Skin epidermis (tissue), 12 donors: Measurements from ENCODE around the gene USP6NL.
A peak's percentile ranks its signal among the peaks of the same experiment; 100 is the strongest.
"Not testable (repeated sequence)": the region's sequence is repeated elsewhere in the genome, so short reads cannot be mapped to it uniquely, and the experiment has no call there.

ENCODE experiments used
- H3K27ac ChIP-seq, 21 experiments: fragments of 200-600 bp; sonication (generic) in 11 of 21; one replicate each; pipeline ENCODE4 v1.5.0; 2020; ENCODE audit warnings: mild to moderate bottlenecking in 3 of 21, inconsistent platforms in 2 of 21, moderate library complexity in 2 of 21
- H3K4me3 ChIP-seq, 7 experiments: fragments of 200-600 bp; sonication (generic) in 2 of 7; one replicate each; pipeline ENCODE4 v1.5.0; 2020; ENCODE audit warnings: inconsistent platforms in 2 of 7, mild to moderate bottlenecking in 2 of 7, moderate library complexity in 1 of 7

The USP6NL gene

GRCh38 chr10:11611248-11612020 is at the start of gene USP6NL:
Gene USP6NL (minus strand): TSS chr10:11611650. CDS start chr10:11597634, 14,016 bp downstream.
- Histone ChIP-seq H3K4me3 (peak within 1 kb of the TSS; percentile 79 to 96 (median 91)), H3K27ac (peak within 1 kb of the TSS; percentile 75 to 97 (median 90))

DNA sequence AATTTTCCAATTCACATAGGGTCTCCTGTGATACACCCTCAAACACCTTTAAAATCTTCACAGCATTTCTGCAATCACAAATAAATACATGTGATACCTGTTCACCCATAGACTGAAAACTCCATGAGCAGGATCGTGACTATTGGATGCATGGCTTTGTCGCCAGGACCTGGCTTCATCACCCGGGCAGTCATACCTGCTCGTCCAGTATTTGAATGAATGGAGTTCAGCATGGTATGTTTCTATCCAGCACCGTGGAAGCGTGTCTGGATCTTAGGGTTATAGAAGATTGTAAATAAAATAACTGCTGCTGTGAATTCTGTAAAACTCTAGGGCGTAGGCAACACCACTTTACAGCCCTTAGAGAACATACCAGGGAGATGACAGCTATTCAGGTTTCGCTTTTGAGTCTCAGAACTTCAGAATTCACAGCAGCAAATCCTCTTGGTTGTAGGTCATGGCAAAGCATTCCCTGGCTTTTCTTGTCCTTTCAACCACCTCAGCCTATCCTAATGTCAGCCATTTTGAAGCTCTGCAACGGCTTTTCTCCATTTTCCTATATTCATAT is 47.4 kb upstream of the USP6NL start:
- H3K27ac ChIP-seq = no peak overlapping the region

DNA sequence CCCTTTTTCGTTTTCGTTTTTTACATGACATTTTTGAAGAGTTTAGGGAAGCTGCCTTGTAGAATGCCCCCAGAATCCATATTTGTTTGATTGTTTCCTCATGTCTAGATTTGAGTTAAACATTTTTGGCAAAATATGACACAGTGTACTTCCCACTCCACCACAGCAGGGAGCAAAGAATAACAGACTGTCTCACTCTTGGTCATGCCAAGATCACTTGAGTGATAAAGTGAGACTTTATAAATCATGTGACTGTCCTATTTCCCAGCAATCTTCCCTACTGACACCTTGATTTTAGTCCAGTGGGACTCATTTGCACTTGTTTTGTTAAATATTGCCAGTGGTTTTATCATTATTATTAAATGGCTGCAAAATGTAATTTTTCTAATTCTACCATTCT is 44.4 kb upstream of the USP6NL start:
- Histone ChIP-seq H3K4me3 (no peak overlapping the region), H3K27ac (no peak overlapping the region)

More for the DNA sequence above, 47.4 kb upstream of the USP6NL start:
- H3K4me3 ChIP-seq = no peak overlapping the region

DNA sequence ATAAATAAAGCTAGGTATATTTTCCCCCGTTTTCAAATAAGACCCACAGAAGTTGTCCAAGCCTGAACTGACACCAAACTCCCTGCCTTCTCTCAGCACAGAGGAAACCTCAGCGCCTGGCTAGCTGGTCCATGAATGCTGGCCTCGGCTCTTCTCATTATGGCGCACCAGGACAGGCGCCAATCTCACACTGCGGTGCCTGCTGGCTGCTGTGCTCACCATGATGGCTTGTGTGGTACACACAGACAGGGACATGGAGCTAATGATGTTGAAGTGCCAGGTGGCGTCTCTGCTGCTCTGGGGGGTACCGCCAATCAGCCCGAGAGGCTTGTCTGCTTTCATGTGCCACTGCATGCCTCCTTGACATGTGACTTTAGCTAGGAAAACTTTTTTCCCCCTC is 43.2 kb upstream of the USP6NL start:
- no peak overlapping the region for H3K4me3 ChIP-seq
- H3K27ac ChIP-seq = no peak overlapping the region

DNA sequence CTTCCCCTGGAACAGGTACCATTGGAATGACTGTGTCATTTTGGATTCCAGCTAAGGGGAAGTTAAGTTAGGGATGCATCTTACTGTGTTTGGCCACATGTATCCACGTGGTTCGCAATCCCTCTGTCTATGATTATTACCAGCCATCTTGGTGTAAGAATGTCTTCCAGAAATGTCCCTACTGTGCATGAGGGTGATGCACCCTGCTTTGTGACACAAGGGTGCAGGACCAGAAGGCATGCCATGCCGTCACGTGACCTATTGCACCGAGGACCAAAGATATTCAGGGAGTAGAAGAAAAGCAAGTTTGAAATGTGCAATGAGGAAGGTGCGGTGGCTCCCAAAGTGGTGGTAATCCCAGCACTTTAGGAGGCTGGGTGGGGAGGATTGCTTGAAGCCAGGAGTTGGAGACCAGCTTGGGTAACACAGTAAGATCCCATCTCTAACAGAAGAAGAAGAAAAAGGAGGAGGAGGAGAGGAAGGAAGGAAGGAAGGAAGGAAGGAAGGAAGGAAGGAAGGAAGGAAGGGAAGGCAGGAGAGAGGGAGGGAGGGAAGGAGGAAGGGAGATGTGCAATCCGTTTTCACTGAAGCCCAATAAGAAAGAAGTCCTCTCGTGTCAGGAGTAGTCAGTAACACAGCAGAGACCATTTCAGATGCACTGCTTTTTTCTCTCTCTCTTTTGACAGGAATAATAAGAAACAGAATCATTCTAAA is 42.5 kb upstream of the USP6NL start:
- Histone ChIP-seq H3K27ac (no peak overlapping the region), H3K4me3 (no peak overlapping the region)

GRCh38 chr10:11647676-11648075 is 36.2 kb upstream of the USP6NL start:
- Histone ChIP-seq H3K4me3 (no peak overlapping the region), H3K27ac (no peak overlapping the region)

- no peak overlapping the region for H3K4me3 ChIP-seq
- no peak overlapping the region for H3K27ac ChIP-seq
Measured at GRCh38 chr10:11646450-11646849, 35.0 kb upstream of the USP6NL start.

- H3K27ac ChIP-seq = no peak overlapping the region
- H3K4me3 ChIP-seq = no peak overlapping the region
Measured at GRCh38 chr10:11643039-11643438, 31.6 kb upstream of the USP6NL start.

- H3K4me3 ChIP-seq = no peak overlapping the region
- no peak overlapping the region for H3K27ac ChIP-seq
Measured at GRCh38 chr10:11642566-11642965, 31.1 kb upstream of the USP6NL start.

DNA sequence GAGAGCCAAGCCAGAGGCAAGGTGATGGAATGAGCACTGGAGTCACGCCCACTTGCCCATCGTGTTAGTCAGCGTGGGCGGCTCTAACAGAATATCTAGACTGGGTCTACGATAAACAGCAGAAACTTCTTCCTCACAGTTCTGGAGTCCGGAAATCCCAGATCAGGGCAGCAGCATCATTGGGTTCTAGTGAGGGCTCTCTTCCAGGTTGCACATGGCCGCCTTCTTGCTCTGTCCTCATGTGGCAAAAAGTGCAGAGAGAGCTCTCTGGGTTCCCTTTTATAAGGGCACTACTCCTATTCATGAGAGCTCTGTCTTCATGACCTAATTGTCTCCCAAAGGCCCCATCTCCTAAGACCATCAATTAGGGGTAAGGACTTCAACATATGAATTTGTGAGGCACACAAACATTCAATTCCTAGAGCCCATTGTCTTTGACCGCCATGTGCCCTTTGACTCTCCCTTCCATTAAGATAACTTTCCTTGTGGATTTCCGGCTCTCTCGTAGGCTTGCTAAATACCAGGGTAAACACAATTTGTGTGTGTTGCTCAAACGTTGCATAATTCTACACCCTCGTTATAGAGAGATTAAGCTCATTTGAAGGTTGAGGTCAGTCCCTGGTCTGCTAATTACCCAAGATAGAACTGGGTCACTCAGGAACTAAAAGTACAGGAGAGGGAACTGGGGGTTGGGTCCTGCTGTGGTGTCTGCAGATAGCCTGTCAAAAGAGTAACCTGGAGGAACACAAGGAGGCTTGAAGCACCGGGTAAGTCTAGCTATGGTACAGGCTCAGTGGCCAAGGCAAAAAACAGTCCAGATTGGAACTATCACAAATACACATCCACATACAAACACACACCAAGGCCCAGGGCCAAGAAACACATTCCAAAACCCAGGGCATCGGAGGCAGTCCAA is 28.7 kb upstream of the USP6NL start:
- Histone ChIP-seq H3K4me3 (no peak overlapping the region), H3K27ac (no peak overlapping the region)

GRCh38 chr10:11639362-11639761 is 27.9 kb upstream of the USP6NL start:
- Histone ChIP-seq H3K27ac (no peak overlapping the region), H3K4me3 (no peak overlapping the region)

- no peak overlapping the region for H3K27ac ChIP-seq
- H3K4me3 ChIP-seq = no peak overlapping the region
Measured at GRCh38 chr10:11638055-11638698, 26.7 kb upstream of the USP6NL start.

DNA sequence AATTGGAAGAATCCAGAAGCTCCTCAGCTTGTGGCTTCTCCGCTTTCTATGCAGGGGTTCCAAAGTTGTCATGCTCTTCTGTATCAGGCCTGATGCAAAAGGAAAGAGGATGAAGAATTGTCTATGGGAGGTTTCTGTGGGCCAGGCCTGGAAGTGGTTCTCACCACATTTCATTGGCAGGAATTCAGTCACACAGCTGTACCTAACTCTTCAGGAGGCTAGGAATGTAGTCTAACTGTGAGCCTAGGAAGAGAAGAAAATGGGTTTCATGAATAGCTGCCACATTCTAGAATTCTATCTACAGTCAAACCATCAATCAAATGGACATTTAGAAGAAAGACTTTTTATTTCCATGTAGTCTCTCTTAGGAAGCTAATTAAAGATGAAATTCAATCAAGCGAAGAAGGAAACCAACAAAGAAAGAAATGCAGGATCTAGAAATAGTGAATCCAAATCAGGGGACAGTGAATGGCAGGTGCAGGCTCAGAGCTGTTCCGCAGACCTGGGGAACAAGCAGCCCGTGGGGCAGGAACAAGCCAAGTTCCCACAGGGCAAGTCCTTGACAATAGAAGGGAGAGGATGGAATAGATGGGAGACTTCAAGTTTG is 25.4 kb upstream of the USP6NL start:
- H3K4me3 ChIP-seq = no peak overlapping the region
- no peak overlapping the region for H3K27ac ChIP-seq

DNA sequence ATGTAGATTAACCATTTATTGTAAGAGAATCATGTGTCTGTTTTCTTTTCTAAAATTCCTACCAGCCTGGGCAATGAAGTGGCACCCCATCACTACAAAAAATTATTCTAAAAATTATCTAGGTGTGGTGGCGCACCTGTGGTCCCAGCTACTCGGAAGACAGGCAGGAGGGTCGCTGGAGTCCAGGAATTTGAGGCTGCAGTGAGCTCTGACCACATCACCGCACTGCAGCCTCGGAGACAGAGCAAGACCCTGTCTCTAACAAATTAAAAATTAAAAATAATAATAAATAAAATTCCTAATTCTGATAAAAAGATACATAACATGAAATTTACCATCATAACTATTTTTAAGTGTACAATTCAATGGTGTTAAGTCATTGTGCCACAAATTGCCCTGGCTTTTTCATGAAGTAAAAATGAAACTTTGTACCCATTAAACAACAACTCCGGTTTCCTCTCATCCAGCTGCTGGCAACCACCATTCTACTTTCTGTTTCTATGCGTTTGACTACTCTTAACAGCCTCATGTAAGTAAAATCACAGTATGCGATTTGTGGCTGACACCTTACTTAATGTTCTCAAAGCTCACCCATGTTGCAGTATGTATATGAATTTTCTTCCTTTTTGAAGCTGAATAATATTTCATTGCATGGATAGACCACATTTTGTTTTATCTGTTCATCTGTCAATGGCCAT is 20.6 kb upstream of the USP6NL start:
- Histone ChIP-seq H3K27ac (peak overlapping the region in 1 of 21 experiments; percentile 3), H3K4me3 (no peak overlapping the region)

DNA sequence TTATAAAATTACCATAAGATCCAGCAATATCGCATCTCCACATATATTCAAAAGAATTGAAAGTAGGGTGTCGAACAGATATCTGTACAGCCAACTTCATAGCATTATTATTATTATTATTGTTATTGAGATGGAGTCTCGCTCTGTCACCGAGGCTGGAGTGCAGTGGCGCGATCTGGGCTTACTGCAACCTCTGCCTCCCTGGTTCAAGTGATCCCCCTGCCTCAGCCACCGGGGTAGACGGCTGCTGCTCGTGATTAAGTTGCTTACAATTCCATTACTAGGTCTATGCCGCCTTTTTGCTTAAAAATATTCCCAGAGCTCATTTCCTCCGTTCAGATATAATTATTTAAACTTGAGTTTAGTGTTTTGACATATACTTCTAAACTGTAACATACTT is 19.8 kb upstream of the USP6NL start:
- H3K27ac ChIP-seq = no peak overlapping the region
- H3K4me3 ChIP-seq = no peak overlapping the region

GRCh38 chr10:11629731-11630130 is 18.3 kb upstream of the USP6NL start:
- H3K27ac ChIP-seq = no peak overlapping the region
- H3K4me3 ChIP-seq = no peak overlapping the region

- H3K4me3 ChIP-seq, H3K27ac ChIP-seq: not testable (repeated sequence)
Measured at GRCh38 chr10:11627941-11628340, 16.5 kb upstream of the USP6NL start.

DNA sequence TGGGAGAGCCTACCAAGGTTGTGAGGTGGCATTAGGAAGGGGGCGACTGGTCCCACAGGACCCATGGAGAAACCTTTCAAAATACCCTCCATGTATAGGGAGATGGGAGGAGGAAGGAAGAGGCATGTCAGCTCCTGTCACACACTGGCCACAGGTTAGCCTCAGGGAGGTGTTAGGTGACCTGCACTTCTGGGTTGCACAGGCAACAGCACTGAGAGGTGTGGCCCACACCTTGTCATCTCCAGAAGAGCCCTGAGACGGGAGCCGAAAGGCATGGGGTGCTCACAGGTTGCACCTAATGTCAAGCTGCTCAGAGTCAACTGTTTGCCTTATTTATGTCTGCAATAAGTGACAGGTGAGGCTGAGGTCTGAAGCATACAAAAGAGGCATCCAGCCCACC is 14.6 kb upstream of the USP6NL start:
- H3K4me3 ChIP-seq = no peak overlapping the region
- no peak overlapping the region for H3K27ac ChIP-seq
